RKO (cell line): ENCODE results near the gene INAVA.
"Not testable (repeated sequence)": the region's sequence is repeated elsewhere in the genome, so short reads cannot be mapped to it uniquely, and the experiment has no call there.

Experiments
- DNase-seq: peaks from one replicate; pipeline ENCODE4 v3.0.0-alpha.2; 2016; ENCODE audit warnings: low spot score

The INAVA gene

GRCh38 chr1:200899451-200899915 is 4.8 kb downstream of the INAVA start:
- no peak for DNase-seq

GRCh38 chr1:200899954-200900867 is 5.5 kb downstream of the INAVA start:
- DNase-seq, result no peak

GRCh38 chr1:200900877-200901276 is 6.2 kb downstream of the INAVA start:
- no peak for DNase-seq

- DNase-seq, result no peak
Measured at GRCh38 chr1:200901350-200901749, 6.7 kb downstream of the INAVA start.

- DNase-seq, result no peak
Measured at GRCh38 chr1:200901796-200902444, 7.2 kb downstream of the INAVA start.

- no peak for DNase-seq
Measured at GRCh38 chr1:200903793-200904192, 9.1 kb downstream of the INAVA start.

GRCh38 chr1:200904772-200905171 is 10.1 kb downstream of the INAVA start:
- DNase-seq, result no peak

GRCh38 chr1:200905411-200906052 is 10.8 kb downstream of the INAVA start:
- DNase-seq, result no peak

GRCh38 chr1:200906491-200906890 is 11.8 kb downstream of the INAVA start:
- no peak for DNase-seq

- no peak for DNase-seq
Measured at GRCh38 chr1:200907611-200908097, 13.0 kb downstream of the INAVA start.

GRCh38 chr1:200908191-200908868 is 13.6 kb downstream of the INAVA start:
- DNase-seq, result no peak

GRCh38 chr1:200909071-200909470 is 14.4 kb downstream of the INAVA start:
- DNase-seq, result no peak

- no peak for DNase-seq
Measured at GRCh38 chr1:200909757-200910239, 15.1 kb downstream of the INAVA start.

GRCh38 chr1:200911361-200911760 is 16.7 kb downstream of the INAVA start:
- no peak for DNase-seq

- DNase-seq, result not testable (repeated sequence)
Measured at GRCh38 chr1:200911936-200912335, 17.2 kb downstream of the INAVA start.

GRCh38 chr1:200912737-200913407 is 18.2 kb downstream of the INAVA start:
- DNase-seq, result no peak

- no peak for DNase-seq
Measured at GRCh38 chr1:200916152-200916551, 21.5 kb downstream of the INAVA start.

- DNase-seq, result no peak
Measured at GRCh38 chr1:200916681-200917080, 22.0 kb downstream of the INAVA start.

GRCh38 chr1:200917291-200917817 is 22.7 kb downstream of the INAVA start:
- DNase-seq, result peak; percentile 23

- DNase-seq, result no peak
Measured at GRCh38 chr1:200918006-200918405, 23.3 kb downstream of the INAVA start.

- DNase-seq, result no peak
Measured at GRCh38 chr1:200919386-200919785, 24.7 kb downstream of the INAVA start.
